Measurements from ENCODE around the gene NYNRIN.

DNA sequence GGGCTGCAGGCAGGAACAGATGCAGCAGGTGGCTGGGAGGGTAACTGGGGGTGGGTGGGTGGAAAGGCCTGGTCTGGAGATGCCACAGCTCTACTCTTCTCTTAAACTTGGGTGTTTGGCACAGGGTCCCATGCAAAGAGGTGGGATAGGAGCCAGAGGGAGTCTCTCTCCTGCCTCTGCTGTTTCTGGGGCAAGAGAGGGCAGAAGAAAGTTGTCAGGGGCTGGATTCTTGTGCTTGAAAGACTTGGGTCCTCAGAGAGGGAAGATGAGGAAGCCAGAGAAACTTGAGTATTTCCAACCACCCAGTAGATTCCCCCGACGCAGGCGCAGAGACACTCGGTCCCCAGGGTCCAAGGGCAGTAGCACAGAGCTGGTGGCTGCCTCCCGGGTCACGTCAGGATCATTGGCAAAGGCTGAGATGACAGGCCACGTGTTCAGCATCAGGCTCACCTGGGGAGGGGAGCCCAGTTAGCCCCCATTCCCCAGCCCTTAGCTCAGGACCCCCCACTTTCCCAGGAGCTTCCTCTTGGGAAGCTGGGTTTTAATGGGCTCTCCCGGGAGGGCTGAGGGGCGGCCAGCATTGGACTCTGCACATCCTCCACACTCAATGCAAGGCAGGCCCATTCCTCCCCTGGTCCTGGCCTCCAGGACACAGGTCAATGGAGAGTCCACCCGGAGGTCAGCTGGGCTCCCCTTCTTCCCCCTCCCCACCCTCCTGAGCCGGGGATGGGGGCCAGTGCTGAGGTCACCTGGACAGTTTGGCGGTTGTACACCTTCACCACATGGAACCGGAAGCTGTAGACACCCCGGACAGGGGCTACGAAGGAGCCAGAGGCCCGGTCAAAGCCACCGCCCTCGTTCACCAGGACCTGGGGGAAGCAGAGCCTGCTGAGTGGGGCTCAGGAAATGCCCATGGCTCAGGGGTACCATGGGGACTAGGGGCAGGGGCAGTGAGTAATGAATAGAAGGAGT lies 29.0 kb downstream of the NYNRIN start:
- TF ChIP-seq, protein P1, sequence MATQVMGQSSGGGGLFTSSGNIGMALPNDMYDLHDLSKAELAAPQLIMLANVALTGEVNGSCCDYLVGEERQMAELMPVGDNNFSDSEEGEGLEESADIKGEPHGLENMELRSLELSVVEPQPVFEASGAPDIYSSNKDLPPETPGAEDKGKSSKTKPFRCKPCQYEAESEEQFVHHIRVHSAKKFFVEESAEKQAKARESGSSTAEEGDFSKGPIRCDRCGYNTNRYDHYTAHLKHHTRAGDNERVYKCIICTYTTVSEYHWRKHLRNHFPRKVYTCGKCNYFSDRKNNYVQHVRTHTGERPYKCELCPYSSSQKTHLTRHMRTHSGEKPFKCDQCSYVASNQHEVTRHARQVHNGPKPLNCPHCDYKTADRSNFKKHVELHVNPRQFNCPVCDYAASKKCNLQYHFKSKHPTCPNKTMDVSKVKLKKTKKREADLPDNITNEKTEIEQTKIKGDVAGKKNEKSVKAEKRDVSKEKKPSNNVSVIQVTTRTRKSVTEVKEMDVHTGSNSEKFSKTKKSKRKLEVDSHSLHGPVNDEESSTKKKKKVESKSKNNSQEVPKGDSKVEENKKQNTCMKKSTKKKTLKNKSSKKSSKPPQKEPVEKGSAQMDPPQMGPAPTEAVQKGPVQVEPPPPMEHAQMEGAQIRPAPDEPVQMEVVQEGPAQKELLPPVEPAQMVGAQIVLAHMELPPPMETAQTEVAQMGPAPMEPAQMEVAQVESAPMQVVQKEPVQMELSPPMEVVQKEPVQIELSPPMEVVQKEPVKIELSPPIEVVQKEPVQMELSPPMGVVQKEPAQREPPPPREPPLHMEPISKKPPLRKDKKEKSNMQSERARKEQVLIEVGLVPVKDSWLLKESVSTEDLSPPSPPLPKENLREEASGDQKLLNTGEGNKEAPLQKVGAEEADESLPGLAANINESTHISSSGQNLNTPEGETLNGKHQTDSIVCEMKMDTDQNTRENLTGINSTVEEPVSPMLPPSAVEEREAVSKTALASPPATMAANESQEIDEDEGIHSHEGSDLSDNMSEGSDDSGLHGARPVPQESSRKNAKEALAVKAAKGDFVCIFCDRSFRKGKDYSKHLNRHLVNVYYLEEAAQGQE (IDR thresholded peaks at IDR 0.05; ENCODE audit: borderline replicate concordance) = no peak
- TF ChIP-seq, protein P2, sequence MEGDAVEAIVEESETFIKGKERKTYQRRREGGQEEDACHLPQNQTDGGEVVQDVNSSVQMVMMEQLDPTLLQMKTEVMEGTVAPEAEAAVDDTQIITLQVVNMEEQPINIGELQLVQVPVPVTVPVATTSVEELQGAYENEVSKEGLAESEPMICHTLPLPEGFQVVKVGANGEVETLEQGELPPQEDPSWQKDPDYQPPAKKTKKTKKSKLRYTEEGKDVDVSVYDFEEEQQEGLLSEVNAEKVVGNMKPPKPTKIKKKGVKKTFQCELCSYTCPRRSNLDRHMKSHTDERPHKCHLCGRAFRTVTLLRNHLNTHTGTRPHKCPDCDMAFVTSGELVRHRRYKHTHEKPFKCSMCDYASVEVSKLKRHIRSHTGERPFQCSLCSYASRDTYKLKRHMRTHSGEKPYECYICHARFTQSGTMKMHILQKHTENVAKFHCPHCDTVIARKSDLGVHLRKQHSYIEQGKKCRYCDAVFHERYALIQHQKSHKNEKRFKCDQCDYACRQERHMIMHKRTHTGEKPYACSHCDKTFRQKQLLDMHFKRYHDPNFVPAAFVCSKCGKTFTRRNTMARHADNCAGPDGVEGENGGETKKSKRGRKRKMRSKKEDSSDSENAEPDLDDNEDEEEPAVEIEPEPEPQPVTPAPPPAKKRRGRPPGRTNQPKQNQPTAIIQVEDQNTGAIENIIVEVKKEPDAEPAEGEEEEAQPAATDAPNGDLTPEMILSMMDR (IDR thresholded peaks at IDR 0.05; ENCODE audit: poor library complexity, severe bottlenecking) = no peak
- TF ChIP-seq EZH2 (IDR thresholded peaks at IDR 0.05; ENCODE audit: borderline replicate concordance, insufficient read depth, low read length, poor library complexity, severe bottlenecking) (no peak), SMC3 (conservative IDR thresholded peaks at IDR 0.05; ENCODE audit: poor library complexity) (no peak)

All from neural cell (in vitro differentiated cells).